NCI-H748 (cell line): Measurements from ENCODE around the gene PPP2R5C.
"Not testable (repeated sequence)": the region's sequence is repeated elsewhere in the genome, so short reads cannot be mapped to it uniquely, and the experiment has no call there.

Experiments
- DNase-seq: peaks from one replicate; lab custom pipeline; 2025; ENCODE audit not compliant: unreplicated experiment; lab: John Stamatoyannopoulos, UW

Gene PPP2R5C

DNA sequence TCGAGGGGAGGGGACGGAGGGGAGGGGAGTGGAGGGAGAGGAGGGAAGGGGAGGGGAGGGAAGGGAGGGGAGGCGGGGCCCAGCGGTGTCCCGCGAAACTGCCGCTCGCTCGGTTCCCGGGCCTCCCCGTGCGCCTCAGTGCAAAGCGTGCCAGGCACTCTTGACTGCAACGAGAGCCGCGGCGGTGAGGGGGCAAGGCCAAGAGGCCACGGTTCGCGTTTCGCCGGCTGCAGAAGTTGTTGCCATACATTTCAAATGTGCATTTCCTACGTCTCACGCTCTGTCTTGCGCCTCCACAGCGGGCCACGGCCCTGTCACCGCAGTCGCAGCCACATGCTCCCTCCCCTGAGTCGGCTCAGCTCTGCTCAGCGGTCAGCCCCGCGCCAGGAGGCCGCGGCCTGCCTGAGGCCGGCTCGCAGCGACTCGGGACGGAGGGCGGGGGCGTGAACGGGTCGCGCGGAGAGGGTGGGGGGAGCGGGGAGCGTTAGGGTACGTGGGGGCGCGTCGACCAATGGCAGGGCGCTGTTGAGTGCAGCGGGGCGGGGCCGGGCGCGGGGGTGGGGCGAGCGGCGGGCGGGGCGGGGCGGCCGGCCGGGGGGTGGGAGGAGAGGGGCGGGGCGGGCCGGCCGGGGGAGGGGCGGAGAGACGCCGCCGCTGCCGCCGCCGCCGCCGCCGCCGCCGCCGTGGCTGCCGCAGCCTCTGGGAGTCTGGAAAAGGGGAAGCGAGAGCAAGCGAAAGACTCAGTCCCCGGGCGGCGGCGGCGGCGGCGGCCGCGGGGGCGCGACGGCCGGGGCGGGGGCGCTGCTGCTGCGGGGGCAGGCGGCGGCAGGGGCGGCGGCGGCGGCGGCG lies at the start of gene PPP2R5C:
PPP2R5C (plus strand) TSS at position 678 of the 849 bp plus-strand sequence. CDS start 185 bp downstream, outside the sequence.
- peak; percentile 91 for DNase-seq

DNA sequence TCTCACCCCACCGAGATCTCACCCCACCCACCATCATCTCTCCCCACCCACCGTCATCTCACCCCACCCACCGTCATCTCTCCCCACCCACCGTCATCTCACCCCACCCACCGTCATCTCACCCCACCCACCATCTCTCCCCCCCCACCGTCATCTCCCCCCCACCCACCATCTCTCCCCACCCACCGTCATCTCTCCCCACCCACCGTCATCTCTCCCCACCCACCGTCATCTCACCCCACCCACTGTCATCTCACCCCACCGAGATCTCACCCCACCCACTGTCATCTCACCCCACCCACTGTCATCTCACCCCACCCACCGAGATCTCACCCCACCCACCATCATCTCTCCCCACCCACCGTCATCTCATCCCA lies 49.7 kb upstream of the PPP2R5C start:
- not testable (repeated sequence) for DNase-seq

DNA sequence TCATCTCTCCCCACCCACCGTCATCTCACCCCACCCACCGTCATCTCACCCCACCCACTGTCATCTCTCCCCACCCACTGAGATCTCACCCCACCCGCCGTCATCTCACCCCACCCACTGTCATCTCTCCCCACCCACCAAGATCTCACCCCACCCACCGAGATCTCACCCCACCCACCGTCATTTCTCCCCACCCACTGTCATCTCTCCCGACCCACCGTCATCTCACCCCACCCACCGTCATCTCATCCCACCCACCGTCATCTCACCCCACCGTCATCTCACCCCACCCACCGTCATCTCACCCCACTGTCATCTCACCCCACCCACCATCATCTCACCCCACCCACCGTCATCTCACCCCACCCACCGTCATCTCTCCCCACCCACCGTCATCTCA lies 49.2 kb upstream of the PPP2R5C start:
- not testable (repeated sequence) for DNase-seq

DNA sequence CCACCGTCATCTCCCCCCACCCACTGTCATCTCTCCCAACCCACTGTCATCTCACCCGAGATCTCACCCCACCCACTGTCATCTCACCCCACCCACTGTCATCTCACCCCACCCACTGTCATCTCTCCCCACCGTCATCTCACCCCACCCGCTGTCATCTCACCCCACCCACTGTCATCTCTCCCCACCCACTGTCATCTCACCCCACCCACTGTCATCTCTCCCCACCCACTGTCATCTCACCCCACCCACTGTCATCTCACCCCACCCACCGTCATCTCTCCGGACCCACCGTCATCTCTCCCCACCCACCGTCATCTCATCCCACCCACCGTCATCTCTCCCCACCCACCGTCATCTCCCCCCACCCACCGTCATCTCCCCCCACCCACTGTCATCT lies 48.4 kb upstream of the PPP2R5C start:
- DNase-seq, result not testable (repeated sequence)

DNA sequence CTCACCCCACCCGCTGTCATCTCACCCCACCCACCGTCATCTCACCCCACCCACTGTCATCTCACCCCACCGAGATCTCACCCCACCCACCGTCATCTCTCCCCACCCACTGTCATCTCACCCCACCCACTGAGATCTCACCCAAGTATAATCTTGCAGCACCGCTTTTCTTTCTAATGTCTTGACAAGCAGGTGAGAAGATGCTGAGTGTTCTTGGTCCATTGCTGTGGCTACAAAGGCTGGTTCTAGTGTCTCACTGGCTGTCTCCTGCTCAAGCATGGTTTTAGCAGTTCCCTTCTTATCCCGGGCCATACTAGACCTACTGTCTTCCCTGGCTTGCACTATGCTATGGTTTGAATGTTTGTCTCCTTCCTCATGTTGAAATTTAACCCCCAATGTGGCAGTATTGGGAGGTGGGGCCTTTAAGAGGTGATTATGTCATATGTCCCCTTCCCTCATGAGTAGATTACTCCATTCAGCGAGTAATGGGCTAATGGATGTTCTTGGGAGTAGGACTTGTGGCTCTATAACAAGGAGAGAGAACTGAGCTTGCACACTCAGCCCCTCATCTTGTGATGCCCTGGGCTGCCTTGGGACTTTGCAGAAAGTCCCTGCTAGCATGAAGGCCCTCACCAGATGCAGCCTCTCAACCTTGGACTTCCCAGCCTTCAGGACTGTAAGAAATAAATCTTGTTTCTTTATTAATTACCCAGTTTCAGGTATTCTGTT lies 47.7 kb upstream of the PPP2R5C start:
- no peak for DNase-seq

DNA sequence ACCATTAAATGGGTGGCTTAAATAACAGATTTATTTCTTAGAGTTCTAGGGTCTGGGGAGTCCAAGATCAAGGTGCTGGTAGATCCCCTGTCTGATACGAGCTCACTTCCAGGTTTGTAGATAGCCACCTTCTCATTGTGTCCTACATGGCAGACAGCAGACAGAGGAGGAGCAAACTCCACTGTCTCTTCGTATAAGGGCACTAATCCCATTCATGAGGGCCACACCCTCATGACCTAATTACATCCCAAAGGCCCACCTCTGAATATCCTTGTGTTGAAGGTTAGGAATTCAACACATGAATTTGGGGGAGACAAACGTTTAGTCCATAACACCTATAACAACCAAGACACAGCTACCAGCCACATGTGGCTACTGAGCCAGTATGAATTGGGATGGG lies 47.1 kb upstream of the PPP2R5C start:
- DNase-seq, result no peak

GRCh38 chr14:101715210-101716076 lies 46.1 kb upstream of the PPP2R5C start:
- no peak for DNase-seq

GRCh38 chr14:101716077-101716950 lies 45.2 kb upstream of the PPP2R5C start:
- no peak for DNase-seq

DNA sequence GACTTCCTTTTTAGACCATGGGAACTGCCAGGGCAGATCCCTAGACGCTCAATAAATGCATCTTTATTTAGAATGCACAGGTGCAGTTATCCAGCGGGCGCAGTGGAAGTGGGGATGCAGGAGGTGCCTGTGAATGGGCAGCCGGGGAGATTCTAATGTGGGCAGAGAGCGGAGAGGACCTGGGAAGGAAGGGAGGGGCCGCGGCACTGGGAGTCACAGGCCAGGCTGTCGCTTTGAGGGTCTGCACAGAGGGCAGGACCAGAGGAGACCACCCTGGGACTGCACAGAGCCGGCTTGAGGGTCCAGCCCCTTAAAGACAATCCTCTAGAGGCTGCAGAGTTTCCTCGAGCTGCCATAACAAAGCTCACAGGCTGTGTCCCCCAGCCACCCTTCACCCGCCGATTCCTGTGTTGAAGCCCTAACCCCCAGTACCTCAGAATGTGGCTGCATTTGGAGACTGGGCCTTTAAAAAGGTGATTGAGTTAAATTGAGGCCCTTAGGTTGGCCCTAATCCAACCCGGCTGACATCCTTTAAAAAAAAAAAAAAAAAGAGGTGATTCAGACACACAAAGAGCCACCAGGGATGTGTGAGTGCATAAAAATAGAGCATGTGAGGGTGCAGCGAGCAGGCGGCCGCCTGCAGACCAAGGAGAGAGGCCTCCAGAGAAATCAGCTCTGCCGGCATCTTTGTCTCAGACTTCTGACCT lies 44.4 kb upstream of the PPP2R5C start:
- DNase-seq, result no peak

GRCh38 chr14:101717663-101718490 lies 43.6 kb upstream of the PPP2R5C start:
- no peak for DNase-seq

GRCh38 chr14:101719045-101719645 lies 42.4 kb upstream of the PPP2R5C start:
- DNase-seq, result no peak

GRCh38 chr14:101719708-101720107 lies 41.8 kb upstream of the PPP2R5C start:
- DNase-seq, result no peak

DNA sequence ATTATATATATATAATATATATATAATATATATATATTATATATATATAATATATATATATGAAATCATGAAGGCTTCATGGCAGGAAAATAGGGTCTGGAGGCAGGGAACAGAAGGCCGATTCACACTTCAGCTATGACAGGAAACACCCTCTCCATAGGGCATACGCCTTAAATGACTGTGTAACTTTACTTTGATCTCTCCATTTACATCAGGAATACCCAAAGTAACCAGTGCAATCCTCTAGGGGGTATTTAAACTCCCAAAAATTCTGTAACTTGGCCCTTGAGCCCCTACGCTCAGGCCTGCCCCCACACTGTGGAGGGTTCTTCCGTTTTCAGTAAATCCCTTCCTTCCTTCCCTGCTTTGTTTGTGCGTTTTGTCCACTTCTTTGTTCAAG lies 40.4 kb upstream of the PPP2R5C start:
- no peak for DNase-seq

DNA sequence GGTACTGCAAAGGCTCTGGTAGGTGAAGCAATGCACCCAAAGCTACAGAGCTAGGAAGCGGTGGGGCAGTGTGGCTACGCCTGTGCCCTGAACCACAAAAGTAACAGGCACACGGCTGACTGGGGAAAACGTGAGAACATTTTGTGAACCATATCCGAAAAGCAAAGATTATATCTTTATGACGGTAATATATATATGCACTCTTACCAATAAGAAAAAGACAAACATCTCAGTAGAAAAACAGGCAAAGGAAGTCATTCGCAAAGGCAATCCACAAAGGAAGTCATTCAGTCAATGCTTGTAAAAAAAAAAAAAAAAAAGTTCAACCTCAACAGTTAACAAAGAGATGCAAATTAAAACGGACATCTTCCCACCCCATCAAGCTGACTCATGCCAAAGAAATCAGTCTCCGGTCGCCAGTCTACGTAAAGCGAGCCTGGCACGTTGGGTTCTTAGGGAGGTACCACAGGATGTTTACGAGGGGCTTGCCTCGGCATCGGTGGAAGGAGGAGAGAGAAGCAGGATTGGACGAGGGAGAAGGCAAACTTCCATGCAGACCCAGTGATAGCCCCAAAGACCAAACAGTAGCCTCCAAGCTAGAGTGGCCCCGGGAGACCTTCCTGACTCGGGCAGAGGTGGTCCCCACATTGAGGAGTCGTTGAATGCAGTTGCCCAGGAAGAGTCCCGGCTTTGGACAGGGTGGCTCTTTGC lies 39.4 kb upstream of the PPP2R5C start:
- DNase-seq, result no peak

DNA sequence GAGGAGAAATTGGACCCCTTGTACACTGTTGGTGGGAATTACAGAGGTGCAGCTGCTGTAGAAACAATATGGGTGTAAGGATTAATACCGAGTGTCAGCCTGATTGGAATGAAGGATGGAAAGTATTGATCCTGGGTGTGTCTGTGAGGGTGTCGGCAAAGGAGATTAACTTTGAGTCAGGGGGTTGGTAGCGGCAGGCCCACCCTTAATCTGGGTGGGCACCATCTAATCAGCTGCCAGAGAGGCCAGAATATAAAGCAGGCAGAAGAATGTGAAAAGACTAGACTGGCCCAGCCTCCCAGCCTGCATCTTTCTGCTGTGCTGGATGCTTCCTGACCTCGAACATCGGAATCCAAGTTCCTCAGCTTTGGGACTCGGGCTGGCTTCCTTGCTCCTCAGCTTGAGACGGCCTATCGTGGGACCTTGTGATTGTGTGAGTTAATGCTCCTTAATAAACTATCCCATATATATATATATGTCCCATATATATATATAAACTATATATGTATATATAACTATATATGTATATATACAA lies 38.4 kb upstream of the PPP2R5C start:
- no peak for DNase-seq

DNA sequence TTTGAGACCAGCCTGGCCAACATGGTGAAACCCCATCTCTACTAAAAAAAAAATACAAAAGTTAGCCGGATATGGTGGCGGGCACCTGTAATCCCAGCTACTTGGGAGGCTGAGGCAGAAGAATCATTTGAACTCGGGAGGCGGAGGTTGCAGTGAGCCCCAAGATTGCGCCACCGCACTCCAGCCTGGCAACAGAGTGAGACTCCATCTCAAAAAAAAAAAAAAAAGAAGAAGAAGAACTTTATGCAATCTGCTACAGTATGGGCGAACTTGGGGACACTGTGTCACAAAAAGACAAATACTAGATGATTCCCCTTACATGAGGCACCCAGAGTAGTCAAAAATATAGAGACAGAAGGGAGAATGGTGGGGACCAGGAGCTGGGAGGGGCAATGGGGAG lies 35.9 kb upstream of the PPP2R5C start:
- not testable (repeated sequence) for DNase-seq

DNA sequence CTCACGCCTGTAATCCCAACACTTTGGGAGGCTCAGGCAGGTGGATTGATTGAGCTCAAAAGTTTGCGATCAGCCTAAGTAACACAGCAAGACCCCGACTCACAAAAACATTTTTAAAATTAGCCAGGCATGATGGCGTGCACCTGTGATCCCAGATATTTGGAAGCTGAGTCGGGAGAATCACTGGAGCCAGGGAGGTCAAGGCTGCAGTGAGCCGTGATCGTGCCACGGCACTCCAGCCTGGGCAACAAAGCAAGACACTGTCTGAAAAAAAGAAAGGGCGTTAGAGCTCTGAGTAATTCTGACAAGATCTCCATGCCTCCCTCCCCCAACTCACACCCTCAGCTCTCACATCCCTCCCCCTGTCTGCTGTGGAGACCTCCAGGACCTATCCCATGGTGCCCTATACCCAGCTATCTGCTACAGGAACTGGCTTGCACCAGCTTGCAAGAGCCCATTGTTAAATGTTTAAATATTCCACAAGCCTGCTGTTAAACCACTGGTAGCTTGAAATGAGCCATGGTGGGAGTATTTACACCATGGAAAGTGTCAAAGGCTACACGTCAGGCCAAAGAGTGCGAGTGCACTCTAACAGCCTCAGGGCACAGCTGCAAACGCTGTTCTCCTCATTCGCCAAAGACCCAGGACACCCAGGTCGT lies 35.1 kb upstream of the PPP2R5C start:
- DNase-seq, result no peak
